ENCODE data around the gene HOXC12. TPM values are rescaled to one million over a fixed set of nuclear protein-coding genes. Genes with fewer than 3 reads are reported as not detected.
A peak's percentile ranks its signal among the peaks of the same experiment; 100 is the strongest.

HOXC12 gene
- total and polyA plus RNA-seq, 4 donors: not detected

DNA sequence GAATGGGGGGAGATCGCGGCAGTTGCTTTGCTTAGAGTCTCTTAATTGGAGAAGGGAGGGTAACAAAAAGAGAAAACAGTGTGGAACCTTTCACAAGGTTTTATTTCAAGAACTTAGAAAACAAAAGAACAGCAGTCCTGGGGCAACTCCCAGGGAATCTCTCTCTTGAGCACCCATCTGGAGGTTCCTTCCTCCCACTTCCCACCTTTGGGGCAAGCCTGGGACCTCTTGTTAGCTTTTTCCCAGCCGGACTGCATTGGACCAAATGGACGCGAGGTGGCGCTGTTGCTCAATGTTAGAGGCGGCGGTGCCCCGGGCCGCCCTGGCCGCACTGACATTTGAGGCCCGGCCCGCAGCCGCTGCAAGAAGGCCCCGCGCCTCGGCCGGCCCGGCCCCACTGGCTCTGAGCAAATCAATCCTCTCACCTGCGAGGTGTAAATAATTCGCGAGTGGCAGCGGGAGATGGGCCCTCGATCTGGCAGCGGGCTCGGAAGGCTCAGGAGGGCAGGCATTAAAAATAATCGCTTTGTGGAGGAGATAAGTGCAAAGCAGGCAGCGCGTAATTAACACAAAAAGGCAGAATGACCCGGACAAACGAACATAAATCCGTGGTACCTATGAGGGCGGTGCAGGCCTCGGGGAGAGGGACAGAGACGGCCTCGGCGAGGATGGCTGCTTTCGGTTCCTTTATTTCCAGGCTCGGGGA is 51.3 kb downstream of the HOXC12 start:
- Histone ChIP-seq H3K9ac (ENCODE audit: low read depth in 1 of 2, low read length in 2 of 2) (peak overlapping the region in 1 of 2 donors; percentile 67), H3K27ac (ENCODE audit: low read depth in 1 of 2, low read length in 2 of 2) (no peak overlapping the region), H3K9me3 (ENCODE audit: control insufficient read depth in 4 of 4, low read length in 3 of 4) (no peaks in the 10 kb centered on the region), H3K36me3 (ENCODE audit: control insufficient read depth in 4 of 4, insufficient read depth in 3 of 4, low read depth in 1 of 4, low read length in 3 of 4) (no peaks in the 10 kb centered on the region), H3K27me3 (ENCODE audit: control insufficient read depth in 4 of 4, insufficient read depth in 4 of 4, low read length in 3 of 4) (peaks cover 5 to 53% (median 12%) of the 10 kb centered on the region in 4 donors), H3K4me3 (ENCODE audit: low read depth in 1 of 3, low read length in 3 of 3) (peak overlapping the region in 2 of 3 donors; percentile 30 to 39), H3K4me1 (ENCODE audit: control insufficient read depth in 4 of 4, insufficient read depth in 4 of 4, low read length in 3 of 4) (peaks cover 0 to 15% (median 9%) of the 10 kb centered on the region in 4 donors)
- peak; percentile 86 for DNase-seq (ENCODE audit: low spot score)
- WGBS: 3% methylated on average over 39 of the region's 39 CpGs
- TF ChIP-seq TAF1 (conservative IDR thresholded peaks at IDR 0.05) (no peak), NR2F2 (IDR thresholded peaks at IDR 0.05) (no peak), ATF3 (IDR thresholded peaks at IDR 0.05) (no peak), GABPA (IDR thresholded peaks at IDR 0.05 in 1 of 2, conservative IDR thresholded peaks at IDR 0.05 in 1 of 2) (no peak), SP1 (IDR thresholded peaks at IDR 0.05) (no peak), FOXA1 (IDR thresholded peaks at IDR 0.05) (no peak), ZBTB33 (IDR thresholded peaks at IDR 0.05) (no peak), RAD21 (IDR thresholded peaks at IDR 0.05) (peak; percentile 91 to 92), CTCF (IDR thresholded peaks at IDR 0.05; ENCODE audit: low read depth, low read length, missing input control) (peak; percentile 97), REST (IDR thresholded peaks at IDR 0.05) (no peak), FOXA2 (IDR thresholded peaks at IDR 0.05) (no peak), MAX (IDR thresholded peaks at IDR 0.05) (no peak), RXRA (IDR thresholded peaks at IDR 0.05) (no peak), YY1 (IDR thresholded peaks at IDR 0.05) (no peak), HNF4A (conservative IDR thresholded peaks at IDR 0.05) (no peak)

Measured in liver (tissue), 9 donors.